Epithelial cell of proximal tubule (primary cell): ENCODE data around the gene KTI12. TPM values are rescaled to one million over a fixed set of nuclear protein-coding genes. Genes with fewer than 3 reads are reported as not detected.
A peak's percentile ranks its signal among the peaks of the same experiment; 100 is the strongest.
"Not testable (repeated sequence)": the region's sequence is repeated elsewhere in the genome, so short reads cannot be mapped to it uniquely, and the experiment has no call there.

Experiments used
- DNase-seq: peaks from one replicate; pipeline ENCODE4 v3.0.0-alpha.2; 2011; ENCODE audit warnings: low read depth
- H3K4me3 ChIP-seq: 2 replicates; pipeline ENCODE4 v1.5.1; 2011; ENCODE audit warnings: low read depth, mild to moderate bottlenecking, low read length
- total RNA-seq: library from RNA; depleted of rRNA; stranded (reverse); fragments of >200 nt; gene quantifications from 2 replicates; pipeline ENCODE4 v1.2.3, GENCODE V29; 2015
- TF ChIP-seq, protein P1 (sequence below): conservative IDR thresholded peaks from 2 replicates; pipeline ENCODE4 v1.5.1; 2012; ENCODE audit warnings: low read depth, mild to moderate bottlenecking, low read length

The KTI12 gene
- total RNA-seq, 1 donor from 2014 or later, result 10.4 TPM

DNA sequence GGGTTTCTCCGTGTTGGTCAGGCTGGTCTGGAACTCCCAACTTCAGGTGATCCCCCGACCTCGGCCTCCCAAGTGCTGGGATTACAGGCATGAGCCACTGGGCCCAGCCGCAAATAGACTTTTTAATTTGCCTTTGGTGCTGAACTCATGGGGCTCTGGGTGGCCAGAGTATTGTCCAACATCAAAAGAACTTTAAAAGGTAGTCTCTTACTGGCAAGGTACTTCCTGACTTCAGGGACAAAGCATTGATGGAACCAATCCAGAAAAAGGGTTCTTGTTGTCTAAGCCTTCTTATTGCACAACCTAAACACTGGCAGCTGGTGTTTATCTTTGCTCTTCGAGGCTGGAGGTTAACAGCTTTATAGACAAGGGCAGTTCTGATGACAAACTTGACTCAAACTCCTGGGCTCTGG is 3.8 kb upstream of the KTI12 start:
- H3K4me3 ChIP-seq, result no peak overlapping the region
- DNase-seq, result no peak
- TF ChIP-seq, protein P1, sequence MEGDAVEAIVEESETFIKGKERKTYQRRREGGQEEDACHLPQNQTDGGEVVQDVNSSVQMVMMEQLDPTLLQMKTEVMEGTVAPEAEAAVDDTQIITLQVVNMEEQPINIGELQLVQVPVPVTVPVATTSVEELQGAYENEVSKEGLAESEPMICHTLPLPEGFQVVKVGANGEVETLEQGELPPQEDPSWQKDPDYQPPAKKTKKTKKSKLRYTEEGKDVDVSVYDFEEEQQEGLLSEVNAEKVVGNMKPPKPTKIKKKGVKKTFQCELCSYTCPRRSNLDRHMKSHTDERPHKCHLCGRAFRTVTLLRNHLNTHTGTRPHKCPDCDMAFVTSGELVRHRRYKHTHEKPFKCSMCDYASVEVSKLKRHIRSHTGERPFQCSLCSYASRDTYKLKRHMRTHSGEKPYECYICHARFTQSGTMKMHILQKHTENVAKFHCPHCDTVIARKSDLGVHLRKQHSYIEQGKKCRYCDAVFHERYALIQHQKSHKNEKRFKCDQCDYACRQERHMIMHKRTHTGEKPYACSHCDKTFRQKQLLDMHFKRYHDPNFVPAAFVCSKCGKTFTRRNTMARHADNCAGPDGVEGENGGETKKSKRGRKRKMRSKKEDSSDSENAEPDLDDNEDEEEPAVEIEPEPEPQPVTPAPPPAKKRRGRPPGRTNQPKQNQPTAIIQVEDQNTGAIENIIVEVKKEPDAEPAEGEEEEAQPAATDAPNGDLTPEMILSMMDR, result no peak

DNA sequence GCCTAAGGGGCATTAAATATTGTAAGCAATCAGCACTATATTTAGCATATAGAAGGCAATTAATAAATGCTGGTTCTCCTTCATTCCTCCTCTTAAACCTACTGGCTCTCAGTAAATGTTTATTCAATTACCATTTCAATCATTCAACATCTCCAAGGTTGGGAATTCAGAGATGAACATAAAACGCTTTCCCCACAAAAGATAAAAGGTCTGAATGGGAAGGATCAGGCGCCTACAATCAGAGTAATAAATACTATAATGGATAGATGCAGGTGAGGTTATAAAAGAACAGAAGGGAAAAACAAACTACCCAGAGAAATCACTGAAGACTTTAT is 407 bp upstream of the KTI12 start:
- DNase-seq, result no peak
- TF ChIP-seq, protein P1, result no peak
- H3K4me3 ChIP-seq, result peak overlapping the region; percentile 89

DNA sequence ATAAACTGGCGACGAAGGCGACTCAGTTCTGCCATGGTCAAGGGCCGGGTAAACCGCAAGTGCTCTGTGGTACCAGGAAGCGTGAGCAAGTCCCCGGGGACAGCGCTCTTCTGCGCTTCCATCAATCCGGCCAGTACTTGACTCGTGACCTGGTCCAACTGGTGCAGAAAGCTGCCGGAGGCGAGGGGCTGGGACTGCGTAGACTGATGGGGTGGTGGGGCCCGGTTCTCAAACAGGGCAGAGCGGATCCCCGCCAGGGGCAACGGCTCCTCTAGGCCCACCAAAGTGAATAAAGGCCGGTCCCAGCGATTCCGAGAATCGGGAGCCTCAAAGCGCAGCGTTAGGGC is 852 bp downstream of the KTI12 start:
- H3K4me3 ChIP-seq, result peak overlapping the region; percentile 89
- DNase-seq, result no peak
- TF ChIP-seq, protein P1, result no peak

DNA sequence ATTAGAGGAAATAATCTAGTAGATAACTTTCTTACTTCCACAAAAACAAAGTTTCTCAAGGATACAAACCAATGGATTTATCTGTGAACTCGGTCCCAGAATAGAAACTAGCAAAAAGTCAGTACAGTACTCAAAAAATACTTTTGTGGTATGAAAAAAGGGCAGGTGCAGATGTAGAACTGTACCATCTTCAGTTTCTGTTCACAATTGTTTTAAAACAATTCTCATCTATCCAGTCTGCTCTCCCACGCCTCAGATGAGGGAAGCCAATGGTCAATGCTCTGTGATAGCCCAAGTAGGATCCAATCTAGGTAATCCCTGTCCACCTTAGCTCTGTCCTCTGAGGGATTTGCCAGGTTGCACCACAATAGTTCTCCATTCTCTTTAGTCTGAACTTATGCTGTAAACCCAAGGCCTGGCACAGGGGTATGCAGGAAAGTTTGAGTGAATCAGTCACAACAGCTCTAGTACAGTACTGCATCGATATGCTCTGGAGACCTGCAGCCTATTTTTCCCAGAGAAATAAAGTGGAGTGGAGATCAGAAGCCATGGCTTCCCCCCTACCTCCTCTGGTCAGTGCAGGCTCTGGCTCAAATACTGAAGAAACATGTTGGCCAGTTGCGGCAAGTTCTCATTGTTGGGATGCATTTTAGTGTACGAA is 1.4 kb downstream of the KTI12 start:
- DNase-seq, result no peak
- TF ChIP-seq, protein P1, result no peak
- peak overlapping the region; percentile 89 for H3K4me3 ChIP-seq

GRCh38 chr1:52028839-52029238 is 4.8 kb downstream of the KTI12 start:
- not testable (repeated sequence) for DNase-seq, H3K4me3 ChIP-seq

DNA sequence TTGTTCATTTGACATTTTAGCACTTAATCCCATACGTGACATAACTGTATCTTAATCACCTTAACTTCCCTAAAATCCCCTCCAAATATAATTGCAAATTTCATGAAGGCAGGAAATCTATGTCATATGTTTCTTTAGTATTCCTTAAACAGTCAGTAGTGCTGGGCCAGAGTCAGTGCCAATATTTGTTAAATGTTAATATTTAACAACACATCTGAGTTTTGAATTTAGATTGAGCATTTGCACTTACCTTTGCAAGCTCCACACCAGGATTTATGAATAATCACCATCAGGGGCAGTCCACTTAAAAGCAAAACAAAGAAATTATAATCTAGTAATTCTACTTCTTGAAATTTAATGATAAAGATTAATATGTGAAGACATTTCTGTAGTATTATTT is 5.3 kb downstream of the KTI12 start:
- no peak overlapping the region for H3K4me3 ChIP-seq
- DNase-seq, result no peak
- TF ChIP-seq, protein P1, result no peak

GRCh38 chr1:52026278-52026677 is 7.3 kb downstream of the KTI12 start:
- H3K4me3 ChIP-seq, result no peak overlapping the region
- TF ChIP-seq, protein P1, result no peak
- DNase-seq, result no peak
